M059J (cell line): ENCODE results near the gene GABARAPL2. TPM values are rescaled to one million over a fixed set of nuclear protein-coding genes. Genes with fewer than 3 reads are reported as not detected.
"Not testable (repeated sequence)": the region's sequence is repeated elsewhere in the genome, so short reads cannot be mapped to it uniquely, and the experiment has no call there.

Experiments used
- DNase-seq: peaks from one replicate; pipeline ENCODE4 v3.0.0-alpha.2; 2012; ENCODE audit warnings: low read depth
- total RNA-seq: library from RNA; depleted of rRNA; stranded (reverse); fragments of >200 nt; shearing (Covaris generic); gene quantifications from 2 replicates; pipeline ENCODE4 v1.2.3, GENCODE V29; 2014

GABARAPL2 gene
- total RNA-seq, 1 experiment from 2014 or later: 87.7 TPM

- DNase-seq: no peak
These were observed 25.0 kb downstream of the GABARAPL2 start for GRCh38 chr16:75590920-75591843.

- not testable (repeated sequence) for DNase-seq
These were observed 25.7 kb downstream of the GABARAPL2 start for GRCh38 chr16:75591927-75592326.

- DNase-seq: no peak
These were observed 27.1 kb downstream of the GABARAPL2 start for GRCh38 chr16:75593308-75593707.

- DNase-seq: peak; percentile 60
These were observed 27.9 kb downstream of the GABARAPL2 start for GRCh38 chr16:75593825-75594820.

GRCh38 chr16:75599452-75600277 lies 33.5 kb downstream of the GABARAPL2 start:
- no peak for DNase-seq

- DNase-seq: no peak
These were observed 37.1 kb downstream of the GABARAPL2 start for GRCh38 chr16:75603241-75603640.

- no peak for DNase-seq
These were observed 40.3 kb downstream of the GABARAPL2 start for GRCh38 chr16:75606507-75606906.

GRCh38 chr16:75614066-75614897 lies 48.1 kb downstream of the GABARAPL2 start:
- peak; percentile 62 for DNase-seq

GRCh38 chr16:75615619-75616018 lies 49.4 kb downstream of the GABARAPL2 start:
- no peak for DNase-seq

- no peak for DNase-seq
These were observed 50.4 kb downstream of the GABARAPL2 start for GRCh38 chr16:75616521-75617010.

GRCh38 chr16:75617121-75617520 lies 50.9 kb downstream of the GABARAPL2 start:
- DNase-seq: no peak

- no peak for DNase-seq
These were observed 52.6 kb downstream of the GABARAPL2 start for GRCh38 chr16:75618780-75619179.

GRCh38 chr16:75620326-75621169 lies 54.4 kb downstream of the GABARAPL2 start:
- DNase-seq: no peak

- peak; percentile 13 for DNase-seq
These were observed 54.9 kb downstream of the GABARAPL2 start for GRCh38 chr16:75621170-75621477.

GRCh38 chr16:75622761-75623605 lies 56.8 kb downstream of the GABARAPL2 start, which contains the start of gene ADAT1:
ADAT1 (minus strand) TSS chr16:75623281; CDS start chr16:75620799, 2,482 bp downstream.
- peak; percentile 98 for DNase-seq

- peak; percentile 50 for DNase-seq
These were observed 58.7 kb downstream of the GABARAPL2 start for GRCh38 chr16:75624921-75625334.

GRCh38 chr16:75626806-75627205 lies 60.6 kb downstream of the GABARAPL2 start:
- no peak for DNase-seq
